Gastroesophageal sphincter (tissue), 3 donors: ENCODE measurements around the gene ZBTB7A.

ENCODE experiments used
- CTCF ChIP-seq, 4 experiments: fragments of 200-600 bp in 2 of 4; fragments of 450-650 bp in 2 of 4; sonication (generic) in 1 of 4; IDR thresholded peaks; one replicate each; pipeline ENCODE4 v1.5.1; 2017 to 2019; ENCODE audit warnings: antibody characterized with exemption in 4 of 4, mild to moderate bottlenecking in 2 of 4, moderate library complexity in 2 of 4
- POLR2A ChIP-seq, 2 donors: fragments of 450-650 bp; IDR thresholded peaks; one replicate each; pipeline ENCODE4 v1.6.1; 2017; ENCODE audit warnings: antibody characterized with exemption in 2 of 2, mild to moderate bottlenecking in 2 of 2, moderate library complexity in 1 of 2
- POLR2AphosphoS5 ChIP-seq: sonication (generic); formaldehyde crosslinking; IDR thresholded peaks from one replicate; pipeline ENCODE4 v1.6.1; 2017; ENCODE audit warnings: antibody characterized with exemption

- no peak for TF ChIP-seq POLR2A (IDR thresholded peaks at IDR 0.05)
- no peak for TF ChIP-seq CTCF (IDR thresholded peaks at IDR 0.05)
- TF ChIP-seq POLR2AphosphoS5 = no peak
These were observed 8.7 kb upstream of the ZBTB7A start for GRCh38 chr19:4075373-4075772.
